ENCODE measurements around the gene TIMP2. TPM values are rescaled to one million over a fixed set of nuclear protein-coding genes. Genes with fewer than 3 reads are reported as not detected.

The TIMP2 gene, protein sequence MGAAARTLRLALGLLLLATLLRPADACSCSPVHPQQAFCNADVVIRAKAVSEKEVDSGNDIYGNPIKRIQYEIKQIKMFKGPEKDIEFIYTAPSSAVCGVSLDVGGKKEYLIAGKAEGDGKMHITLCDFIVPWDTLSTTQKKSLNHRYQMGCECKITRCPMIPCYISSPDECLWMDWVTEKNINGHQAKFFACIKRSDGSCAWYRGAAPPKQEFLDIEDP
- 100 to 1,000 TPM; 172 to 315 (median 211) TPM for total RNA-seq

DNA sequence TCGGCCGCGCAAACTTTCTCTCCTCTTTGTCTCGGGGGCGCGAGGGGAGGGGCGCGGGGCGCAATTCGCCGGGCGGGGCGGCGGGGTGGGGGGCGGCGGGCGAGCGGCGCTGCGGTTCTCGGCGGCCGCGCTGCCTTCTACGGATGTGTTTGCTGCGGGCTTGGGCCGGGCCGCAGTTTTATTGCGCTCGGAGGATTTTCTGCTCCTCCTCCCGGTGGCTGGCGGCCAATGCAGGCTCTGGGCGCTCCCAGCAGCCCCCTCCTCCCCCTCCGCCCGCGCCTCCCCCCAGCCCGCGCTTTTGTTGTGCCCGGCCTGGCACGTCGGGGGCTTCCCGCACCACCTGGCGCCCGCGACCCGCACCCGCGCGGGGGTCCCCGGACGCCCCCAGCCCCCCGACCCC is at the start of gene TIMP2:
TIMP2 (minus strand) TSS at position 154 of the 400 bp plus-strand sequence. CDS start 299 bp downstream, outside the sequence.
- H3K9me3 ChIP-seq: no peaks in the 10 kb centered on the region
- no peaks in the 10 kb centered on the region for H3K36me3 ChIP-seq
- no peaks in the 10 kb centered on the region for H3K27me3 ChIP-seq
- TF ChIP-seq POLR2AphosphoS5 (IDR thresholded peaks at IDR 0.05): peak; percentile 97
- TF ChIP-seq, protein P1, sequence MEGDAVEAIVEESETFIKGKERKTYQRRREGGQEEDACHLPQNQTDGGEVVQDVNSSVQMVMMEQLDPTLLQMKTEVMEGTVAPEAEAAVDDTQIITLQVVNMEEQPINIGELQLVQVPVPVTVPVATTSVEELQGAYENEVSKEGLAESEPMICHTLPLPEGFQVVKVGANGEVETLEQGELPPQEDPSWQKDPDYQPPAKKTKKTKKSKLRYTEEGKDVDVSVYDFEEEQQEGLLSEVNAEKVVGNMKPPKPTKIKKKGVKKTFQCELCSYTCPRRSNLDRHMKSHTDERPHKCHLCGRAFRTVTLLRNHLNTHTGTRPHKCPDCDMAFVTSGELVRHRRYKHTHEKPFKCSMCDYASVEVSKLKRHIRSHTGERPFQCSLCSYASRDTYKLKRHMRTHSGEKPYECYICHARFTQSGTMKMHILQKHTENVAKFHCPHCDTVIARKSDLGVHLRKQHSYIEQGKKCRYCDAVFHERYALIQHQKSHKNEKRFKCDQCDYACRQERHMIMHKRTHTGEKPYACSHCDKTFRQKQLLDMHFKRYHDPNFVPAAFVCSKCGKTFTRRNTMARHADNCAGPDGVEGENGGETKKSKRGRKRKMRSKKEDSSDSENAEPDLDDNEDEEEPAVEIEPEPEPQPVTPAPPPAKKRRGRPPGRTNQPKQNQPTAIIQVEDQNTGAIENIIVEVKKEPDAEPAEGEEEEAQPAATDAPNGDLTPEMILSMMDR (IDR thresholded peaks at IDR 0.05): peak in 2 of 4 experiments; percentile 26 to 39
- no peak for TF ChIP-seq EP300 (IDR thresholded peaks at IDR 0.05)
- peak; percentile 80 for TF ChIP-seq POLR2A (IDR thresholded peaks at IDR 0.05)
- H3K4me3 ChIP-seq: peak within 1 kb of the TSS; percentile 89 to 90
- peaks cover 0 to 67% (median 37%) of the 10 kb centered on the region in 3 donors for H3K4me1 ChIP-seq
- peak within 1 kb of the TSS; percentile 98 to 100 (median 100) for H3K27ac ChIP-seq
- WGBS, 2 donors (ENCODE audit: low coverage in 1 of 2): no CpG with 5 or more reads among the region's 52 CpGs
- ATAC-seq: peak; percentile 85

DNA sequence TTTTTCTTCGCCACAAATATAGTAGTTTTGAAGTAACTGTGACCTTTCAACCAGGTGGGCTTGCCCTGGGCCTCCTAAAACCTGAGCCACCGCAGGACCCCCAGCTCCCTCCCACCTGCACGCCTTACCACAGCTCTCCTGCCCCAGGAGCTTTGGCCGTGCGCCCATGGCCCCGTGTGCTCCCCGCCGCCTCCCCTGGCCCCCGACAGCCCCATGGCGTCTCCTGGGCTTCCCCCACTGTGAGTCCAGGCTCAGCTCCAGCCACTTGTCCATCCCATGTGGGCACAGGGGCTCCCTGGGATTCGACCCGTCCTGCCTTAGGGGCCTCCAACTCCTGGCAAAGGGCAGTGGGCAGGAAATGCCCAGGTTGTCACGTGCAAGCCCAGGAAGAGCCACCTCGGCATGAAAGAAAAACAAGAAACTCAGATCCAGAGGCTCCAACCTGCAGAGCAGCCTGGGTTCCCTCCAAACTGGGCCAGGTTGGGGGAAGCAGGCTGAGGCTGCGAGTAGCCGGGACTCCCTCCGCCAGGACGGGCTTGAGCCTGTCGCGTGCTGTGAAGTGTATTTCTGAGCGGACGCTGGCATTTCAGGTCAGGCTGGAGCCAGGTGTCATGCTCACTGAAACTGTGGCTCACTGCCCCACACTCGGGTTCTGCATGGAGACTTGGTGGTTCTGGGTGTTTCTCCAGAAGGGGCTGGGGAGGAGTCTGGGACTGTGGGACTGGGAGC is 48.8 kb upstream of the TIMP2 start:
- Histone ChIP-seq H3K27me3 (no peaks in the 10 kb centered on the region), H3K27ac (peak overlapping the region in 3 of 4 donors; percentile 79 to 82 (median 81)), H3K36me3 (peaks cover 0 to 32% of the 10 kb centered on the region in 2 donors), H3K4me3 (no peak overlapping the region), H3K9me3 (no peaks in the 10 kb centered on the region), H3K4me1 (peaks cover 0 to 82% (median 49%) of the 10 kb centered on the region in 3 donors)
- WGBS, 2 donors (ENCODE audit: low coverage in 1 of 2): 77 to 84% methylated on average over 10 to 15 of the region's 23 CpGs
- TF ChIP-seq POLR2AphosphoS5 (IDR thresholded peaks at IDR 0.05): no peak
- no peak for TF ChIP-seq EP300 (IDR thresholded peaks at IDR 0.05)
- TF ChIP-seq POLR2A (IDR thresholded peaks at IDR 0.05): no peak
- TF ChIP-seq, protein P1 (IDR thresholded peaks at IDR 0.05): no peak
- ATAC-seq: no peak

DNA sequence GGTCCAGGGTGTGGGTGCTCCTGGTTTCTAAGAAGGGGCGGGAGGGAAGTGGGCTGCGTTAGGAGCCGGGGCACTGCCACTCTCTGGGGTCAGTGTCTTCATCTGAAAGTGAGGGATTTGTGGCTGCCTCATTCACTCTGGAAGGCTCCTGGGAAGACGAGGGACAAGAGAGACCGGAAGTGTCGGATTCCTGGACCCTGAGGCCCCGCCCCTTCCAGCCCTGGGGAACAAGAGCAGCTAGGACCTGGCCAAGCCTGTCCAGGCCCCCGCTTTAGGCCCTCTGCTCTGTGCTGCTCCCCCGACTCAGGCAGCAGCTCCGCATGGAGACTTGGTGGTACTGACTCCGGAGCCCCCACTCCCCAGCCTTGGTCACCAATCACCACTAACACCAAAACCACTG is 48.0 kb upstream of the TIMP2 start:
- no CpG with 5 or more reads among the region's 11 CpGs for WGBS, 2 donors (ENCODE audit: low coverage in 1 of 2)
- peaks cover 0 to 74% (median 42%) of the 10 kb centered on the region in 3 donors for H3K4me1 ChIP-seq

DNA sequence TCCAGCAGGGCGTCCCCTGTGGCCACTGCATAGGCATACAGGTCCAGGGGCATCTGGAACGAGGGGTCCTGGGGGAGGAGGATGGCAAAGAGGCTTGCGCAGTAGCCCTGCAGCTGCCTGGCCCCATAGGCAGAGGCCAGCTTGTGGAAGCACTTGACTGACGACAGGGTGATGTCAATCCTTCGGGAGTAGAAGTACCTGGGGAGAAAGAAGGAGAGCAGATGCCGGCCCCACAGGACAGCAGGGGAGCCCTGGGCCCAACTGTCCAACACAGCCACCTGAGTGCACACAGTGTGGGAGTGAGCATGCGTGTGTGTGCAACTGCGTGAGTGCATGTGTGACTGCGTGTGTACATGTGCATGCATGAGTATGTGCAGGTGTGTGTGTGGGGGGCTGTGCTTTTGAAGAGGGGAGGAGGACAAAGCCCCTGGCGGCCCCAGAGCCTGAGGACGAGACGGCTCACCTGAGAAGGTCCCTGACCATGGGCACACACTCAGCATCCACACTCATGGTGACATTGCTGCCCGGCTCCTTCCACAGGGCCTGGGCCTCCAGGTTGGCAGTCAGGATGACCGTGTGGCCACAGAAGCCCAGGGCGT is 47.4 kb upstream of the TIMP2 start:
- peaks cover 0 to 68% (median 36%) of the 10 kb centered on the region in 3 donors for H3K4me1 ChIP-seq
- peaks cover 0 to 45% of the 10 kb centered on the region in 2 donors for H3K36me3 ChIP-seq
- WGBS, 2 donors (ENCODE audit: low coverage in 1 of 2): 73% methylated on average over 4 of the region's 15 CpGs; no CpG with 5 or more reads in 1 of the 2 donors
- peak overlapping the region in 3 of 4 donors; percentile 43 to 82 (median 79) for H3K27ac ChIP-seq
- no peak for ATAC-seq
- H3K4me3 ChIP-seq: no peak overlapping the region
- no peaks in the 10 kb centered on the region for H3K27me3 ChIP-seq
- no peak for TF ChIP-seq EP300 (IDR thresholded peaks at IDR 0.05)
- TF ChIP-seq POLR2AphosphoS5 (IDR thresholded peaks at IDR 0.05): no peak
- no peaks in the 10 kb centered on the region for H3K9me3 ChIP-seq

More for the DNA sequence above, 48.0 kb upstream of the TIMP2 start:
- Histone ChIP-seq H3K27ac (peak overlapping the region in 3 of 4 donors; percentile 43 to 82 (median 79)), H3K36me3 (peaks cover 0 to 39% of the 10 kb centered on the region in 2 donors), H3K27me3 (no peaks in the 10 kb centered on the region), H3K9me3 (no peaks in the 10 kb centered on the region), H3K4me3 (no peak overlapping the region)
- TF ChIP-seq POLR2AphosphoS5 (IDR thresholded peaks at IDR 0.05) (no peak), EP300 (IDR thresholded peaks at IDR 0.05) (no peak)
- TF ChIP-seq, protein P1 (IDR thresholded peaks at IDR 0.05): no peak
- no peak for ATAC-seq

All from gastroesophageal sphincter (tissue), 4 donors.